M059J (cell line): ENCODE data around the gene AKAP8L. TPM values are rescaled to one million over a fixed set of nuclear protein-coding genes. Genes with fewer than 3 reads are reported as not detected.

Experiments used
- DNase-seq: peaks from one replicate; pipeline ENCODE4 v3.0.0-alpha.2; 2012; ENCODE audit warnings: low read depth
- total RNA-seq: library from RNA; depleted of rRNA; stranded (reverse); fragments of >200 nt; shearing (Covaris generic); gene quantifications from 2 replicates; pipeline ENCODE4 v1.2.3, GENCODE V29; 2014

Gene AKAP8L
- total RNA-seq, 1 experiment from 2014 or later, result 59.7 TPM

GRCh38 chr19:15436012-15436825 lies 17.4 kb upstream of the AKAP8L start:
- no peak for DNase-seq

GRCh38 chr19:15433519-15434069 lies 14.8 kb upstream of the AKAP8L start:
- no peak for DNase-seq

- DNase-seq, result peak; percentile 87
These were observed 14.1 kb upstream of the AKAP8L start for GRCh38 chr19:15432629-15433518.

GRCh38 chr19:15432018-15432494 lies 13.3 kb upstream of the AKAP8L start:
- DNase-seq, result no peak

- DNase-seq, result no peak
These were observed 12.7 kb upstream of the AKAP8L start for GRCh38 chr19:15431396-15432017.

GRCh38 chr19:15430526-15431120 lies 11.8 kb upstream of the AKAP8L start:
- DNase-seq, result no peak

- no peak for DNase-seq
These were observed 11.2 kb upstream of the AKAP8L start for GRCh38 chr19:15429825-15430467.

- no peak for DNase-seq
These were observed 10.4 kb upstream of the AKAP8L start for GRCh38 chr19:15428956-15429824.

GRCh38 chr19:15427991-15428471 lies 9.2 kb upstream of the AKAP8L start:
- DNase-seq, result no peak

- DNase-seq, result no peak
These were observed 8.5 kb upstream of the AKAP8L start for GRCh38 chr19:15427350-15427700.

GRCh38 chr19:15426485-15427349 lies 7.9 kb upstream of the AKAP8L start:
- no peak for DNase-seq

- no peak for DNase-seq
These were observed 6.6 kb upstream of the AKAP8L start for GRCh38 chr19:15425321-15425950.

GRCh38 chr19:15424692-15425272 lies 6.0 kb upstream of the AKAP8L start:
- DNase-seq, result no peak

GRCh38 chr19:15424121-15424520 lies 5.3 kb upstream of the AKAP8L start:
- DNase-seq, result no peak

GRCh38 chr19:15423130-15423529 lies 4.3 kb upstream of the AKAP8L start:
- no peak for DNase-seq

- no peak for DNase-seq
These were observed 3.7 kb upstream of the AKAP8L start for GRCh38 chr19:15422296-15423075.

- DNase-seq, result no peak
These were observed 3.0 kb upstream of the AKAP8L start for GRCh38 chr19:15421721-15422260.
